SK-N-SH (cell line): ENCODE measurements around the gene HIPK4. TPM values are rescaled to one million over a fixed set of nuclear protein-coding genes. Genes with fewer than 3 reads are reported as not detected.

Source experiments
- CTCF ChIA-PET: fragments of 300-600, 350-600 bp; formaldehyde crosslinking; extraction: SDS; loops from one replicate; lab custom pipeline; 2021; lab: Yijun Ruan, JAX
- POLR2A ChIA-PET: fragments of 350-600 bp; sonication (Branson Sonifier 250); formaldehyde crosslinking; extraction: SDS; loops from one replicate; lab custom pipeline; 2020; ENCODE audit warnings: antibody characterized with exemption, inconsistent platforms; lab: Yijun Ruan, JAX
- DNase-seq: peaks from one replicate; pipeline ENCODE4 v3.0.0; 2012
- H2AFZ ChIP-seq: fragments of 200-600 bp; sonication (generic); 2 replicates; pipeline ENCODE4 v1.8.1; 2016; ENCODE audit warnings: antibody characterized with exemption, mild to moderate bottlenecking, low read depth
- H3F3A ChIP-seq: fragments of 200-600 bp; sonication (generic); replicated peaks from 2 replicates; pipeline ENCODE3; 2016; ENCODE audit warnings: antibody characterized with exemption, mild to moderate bottlenecking; ENCODE audit not compliant: insufficient read depth
- H3K27ac ChIP-seq, 2 experiments: fragments of 200-500 bp in 1 of 2; fragments of 200-600 bp in 1 of 2; sonication (Bioruptor generic) in 1 of 2; sonication (generic), shearing (Covaris generic) in 1 of 2; 2 replicates each; pipeline versions ENCODE4 v1.5.1 to v1.6.1; 2014 to 2016; ENCODE audit warnings: low read depth in 2 of 2, inconsistent platforms in 1 of 2, low read length in 1 of 2, mild to moderate bottlenecking in 1 of 2, mixed read lengths in 1 of 2
- H3K27me3 ChIP-seq: fragments of 200-600 bp; sonication (generic), shearing (Covaris generic); 2 replicates; pipeline ENCODE4 v1.6.1; 2016; ENCODE audit warnings: mixed run types; ENCODE audit not compliant: insufficient read depth
- H3K36me3 ChIP-seq, 2 experiments: fragments of 200-500 bp in 1 of 2; fragments of 200-600 bp in 1 of 2; sonication (Bioruptor generic) in 1 of 2; sonication (generic) in 1 of 2; replicated peaks in 1 of 2; 2 replicates each; pipeline versions ENCODE3 to v1.5.1; 2014 to 2016; ENCODE audit warnings: low read length in 1 of 2, mild to moderate bottlenecking in 1 of 2; ENCODE audit not compliant: insufficient read depth in 2 of 2, control insufficient read depth in 1 of 2
- H3K4me1 ChIP-seq, 2 experiments: fragments of 200-500 bp in 1 of 2; fragments of 200-600 bp in 1 of 2; sonication (Bioruptor generic) in 1 of 2; sonication (generic), shearing (Covaris generic) in 1 of 2; 2 replicates each; pipeline versions ENCODE4 v1.5.1 to v1.6.1; 2014 to 2016; ENCODE audit warnings: low read depth in 1 of 2, low read length in 1 of 2, mixed run types in 1 of 2; ENCODE audit not compliant: insufficient read depth in 2 of 2, control insufficient read depth in 1 of 2
- H3K4me2 ChIP-seq: fragments of 200-600 bp; sonication (generic), shearing (Covaris generic); 2 replicates; pipeline ENCODE4 v1.6.1; 2017; ENCODE audit warnings: mixed run types
- H3K4me3 ChIP-seq, 2 experiments: fragments of 200-500 bp in 1 of 2; fragments of 200-600 bp in 1 of 2; sonication (Bioruptor generic) in 1 of 2; sonication (generic), shearing (Covaris generic) in 1 of 2; 2 replicates each; pipeline versions ENCODE4 v1.5.1 to v1.8.1; 2014 to 2016; ENCODE audit warnings: low read depth in 2 of 2, inconsistent platforms in 1 of 2, low read length in 1 of 2, mild to moderate bottlenecking in 1 of 2, mixed read lengths in 1 of 2, moderate library complexity in 1 of 2
- H3K79me2 ChIP-seq: fragments of 200-600 bp; sonication (generic); 2 replicates; pipeline ENCODE4 v1.8.1; 2017; ENCODE audit warnings: mild to moderate bottlenecking; ENCODE audit not compliant: insufficient read depth
- H3K9ac ChIP-seq: fragments of 200-600 bp; sonication (generic); 2 replicates; pipeline ENCODE4 v1.6.1; 2017; ENCODE audit warnings: mixed run types
- H3K9me2 ChIP-seq: fragments of 200-600 bp; sonication (generic); 2 replicates; pipeline ENCODE4 v1.6.1; 2017; ENCODE audit warnings: mixed run types
- H3K9me3 ChIP-seq: fragments of 200-600 bp; sonication (generic); 2 replicates; pipeline ENCODE4 v1.6.1; 2017; ENCODE audit warnings: mixed run types, mild to moderate bottlenecking, moderate library complexity
- H4K20me1 ChIP-seq: fragments of 200-600 bp; sonication (generic); 2 replicates; pipeline ENCODE4 v1.6.1; 2017; ENCODE audit warnings: mild to moderate bottlenecking, mixed run types; ENCODE audit not compliant: insufficient read depth
- CHD2 ChIP-seq: fragments of 150-350 bp; IDR thresholded peaks from 2 replicates; pipeline ENCODE4 v1.6.1; 2018; ENCODE audit warnings: low read length; ENCODE audit not compliant: partially characterized antibody
- GABPA ChIP-seq: IDR thresholded peaks from 2 replicates; pipeline ENCODE4 v1.4.0; 2012; ENCODE audit warnings: low read depth, mild to moderate bottlenecking
- GATA2 ChIP-seq: sonication (generic); formaldehyde crosslinking; IDR thresholded peaks from 2 replicates; pipeline ENCODE4 v1.5.0; 2020; ENCODE audit warnings: mild to moderate bottlenecking, missing genetic modification reagents
- JUND ChIP-seq: IDR thresholded peaks from 2 replicates; pipeline ENCODE4 v1.4.0; 2012
- NRF1 ChIP-seq: IDR thresholded peaks from 2 replicates; pipeline ENCODE4 v1.6.1; 2012; ENCODE audit warnings: low read depth, mild to moderate bottlenecking, low read length
- RAD21 ChIP-seq: IDR thresholded peaks from 2 replicates; pipeline ENCODE4 v1.6.1; 2012; ENCODE audit warnings: mild to moderate bottlenecking, low read length
- SIN3A ChIP-seq: IDR thresholded peaks from 2 replicates; pipeline ENCODE4 v1.6.1; 2012; ENCODE audit warnings: low read depth, mild to moderate bottlenecking, low read length, moderate library complexity, borderline replicate concordance
- SMC3 ChIP-seq: IDR thresholded peaks from 2 replicates; pipeline ENCODE4 v1.6.1; 2012; ENCODE audit warnings: low read depth, low read length, improper control_type of control experiment
- TCF12 ChIP-seq: IDR thresholded peaks from 2 replicates; pipeline ENCODE4 v1.4.0; 2012
- WGBS: methylation state at CpG from one replicate; pipeline ENCODE4 v1.1.6; 2017; ENCODE audit warnings: low lambda C conversion rate; 5-methylcytosine and 5-hydroxymethylcytosine counted together
- polyA plus RNA-seq, 3 experiments: library from polyadenylated mRNA; depleted of rRNA; stranded (reverse); fragments of >200 nt; gene quantifications; 2 replicates each; pipeline ENCODE4 v1.2.3, GENCODE V29; 2012
- TF ChIP-seq, protein P1 (sequence below): fragments of 150-350 bp; IDR thresholded peaks from 2 replicates; pipeline ENCODE4 v1.6.1; 2017; ENCODE audit warnings: antibody characterized with exemption, low read length, low read depth, borderline replicate concordance
- TF ChIP-seq, protein P2 (sequence below): IDR thresholded peaks from 2 replicates; pipeline ENCODE4 v1.4.0; 2012; ENCODE audit warnings: low read depth, borderline replicate concordance

The HIPK4 gene
- polyA plus RNA-seq, 1 of the 3 experiments (the other 2 are of a cell fraction), result 0.23 TPM

DNA sequence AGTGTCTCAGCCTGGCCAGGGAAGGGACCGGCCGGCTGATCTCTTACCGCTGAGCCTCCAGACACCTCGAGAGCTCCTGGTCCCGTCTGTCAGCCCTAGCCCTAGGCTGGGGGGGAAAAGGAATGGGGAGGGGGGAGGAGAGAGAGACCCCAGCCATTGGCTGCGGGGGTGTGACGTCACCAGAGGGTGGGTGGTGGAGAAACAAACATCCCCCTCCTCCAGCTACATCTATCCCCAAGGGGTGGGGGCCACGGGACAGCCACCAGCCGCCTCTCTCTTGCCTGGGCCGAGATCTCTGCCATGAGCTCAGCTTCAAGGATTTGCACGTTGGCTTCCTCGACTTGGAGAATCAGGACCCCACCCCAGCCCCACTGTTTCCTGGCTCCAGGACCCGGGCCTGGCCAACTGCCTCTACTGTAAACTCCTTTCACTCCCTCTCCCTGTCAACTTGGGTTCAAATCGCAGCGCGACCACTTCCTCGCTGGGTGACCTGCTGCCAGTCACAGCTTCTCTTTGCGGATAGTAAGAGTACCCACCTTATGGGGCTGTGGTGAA lies 23.4 kb upstream of the HIPK4 start, which contains the start of gene PRX:
PRX (minus strand) TSS at position 88 of the 555 bp plus-strand sequence. CDS start 5,446 bp downstream, outside the sequence.
- TF ChIP-seq CHD2 (no peak), SMC3 (no peak), GABPA (no peak), GATA2 (CRISPR knock-in tag) (no peak), RAD21 (no peak), TCF12 (no peak)
- TF ChIP-seq, protein P1, sequence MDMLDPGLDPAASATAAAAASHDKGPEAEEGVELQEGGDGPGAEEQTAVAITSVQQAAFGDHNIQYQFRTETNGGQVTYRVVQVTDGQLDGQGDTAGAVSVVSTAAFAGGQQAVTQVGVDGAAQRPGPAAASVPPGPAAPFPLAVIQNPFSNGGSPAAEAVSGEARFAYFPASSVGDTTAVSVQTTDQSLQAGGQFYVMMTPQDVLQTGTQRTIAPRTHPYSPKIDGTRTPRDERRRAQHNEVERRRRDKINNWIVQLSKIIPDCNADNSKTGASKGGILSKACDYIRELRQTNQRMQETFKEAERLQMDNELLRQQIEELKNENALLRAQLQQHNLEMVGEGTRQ, result no peak

DNA sequence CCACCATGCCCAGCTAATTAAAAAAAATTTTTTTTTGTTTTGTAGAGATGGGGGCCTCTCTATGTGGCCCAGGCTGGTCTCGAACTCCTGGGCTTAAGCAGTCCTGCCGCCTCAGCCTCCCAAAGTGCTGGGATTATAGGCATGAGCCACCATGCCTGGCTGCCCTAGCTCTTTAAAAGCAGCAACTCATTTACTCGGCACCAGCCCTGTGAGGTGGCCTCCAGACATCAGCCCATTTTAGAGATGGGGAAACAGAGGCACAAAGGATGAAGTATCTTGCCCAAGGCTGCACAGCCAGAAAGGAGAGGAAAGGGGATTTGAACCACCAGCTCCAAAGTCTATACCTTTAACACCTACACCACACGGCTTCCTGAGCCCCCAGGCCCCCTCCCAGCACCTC lies 22.9 kb upstream of the HIPK4 start:
- no peak overlapping the region for H2AFZ ChIP-seq
- CTCF ChIA-PET, result interaction anchor here (1.1 to 3.3 kb wide), 3 partner anchors 9 to 32 kb away, joined by 3 to 15 read pairs (median 8); partner anchors contain the start of gene SERTAD3
- WGBS, result 70% methylated on average over 3 of the region's 4 CpGs

More for the DNA sequence above, 23.4 kb upstream of the HIPK4 start, which contains the start of gene PRX:
- Histone ChIP-seq H3K9me2 (no peaks in the 10 kb centered on the region), H3K9ac (no peak within 1 kb of the TSS), H4K20me1 (no peaks in the 10 kb centered on the region), H2AFZ (no peak within 1 kb of the TSS), H3K4me3 (no peak within 1 kb of the TSS), H3F3A (peaks cover 9% of the 10 kb centered on the region), H3K4me2 (no peak within 1 kb of the TSS), H3K36me3 (no peaks in the 10 kb centered on the region), H3K4me1 (no peaks in the 10 kb centered on the region; a peak in 1 of 4 replicates), H3K27me3 (no peaks in the 10 kb centered on the region), H3K27ac (no peak within 1 kb of the TSS), H3K9me3 (no peaks in the 10 kb centered on the region), H3K79me2 (no peaks in the 10 kb centered on the region)
- POLR2A ChIA-PET, result interaction anchor here (0.6 to 0.7 kb wide), 2 partner anchors 9 to 65 kb away, joined by 3 read pairs; partner anchors contain the start of gene PLD3
- WGBS, result 74% methylated on average over 18 of the region's 18 CpGs
- DNase-seq, result peak; percentile 72
- CTCF ChIA-PET, result interaction anchor here (1.1 to 3.3 kb wide), 4 partner anchors 8 to 221 kb away, joined by 3 to 15 read pairs (median 6); partner anchors contain the start of gene SERTAD3

More for the DNA sequence above, 22.9 kb upstream of the HIPK4 start:
- H3K9me2 ChIP-seq, result no peaks in the 10 kb centered on the region
- no peaks in the 10 kb centered on the region for H3K36me3 ChIP-seq
- DNase-seq, result no peak
- H3K4me2 ChIP-seq, result no peak overlapping the region
- H3K4me3 ChIP-seq, result no peak overlapping the region
- TF ChIP-seq, protein P2, sequence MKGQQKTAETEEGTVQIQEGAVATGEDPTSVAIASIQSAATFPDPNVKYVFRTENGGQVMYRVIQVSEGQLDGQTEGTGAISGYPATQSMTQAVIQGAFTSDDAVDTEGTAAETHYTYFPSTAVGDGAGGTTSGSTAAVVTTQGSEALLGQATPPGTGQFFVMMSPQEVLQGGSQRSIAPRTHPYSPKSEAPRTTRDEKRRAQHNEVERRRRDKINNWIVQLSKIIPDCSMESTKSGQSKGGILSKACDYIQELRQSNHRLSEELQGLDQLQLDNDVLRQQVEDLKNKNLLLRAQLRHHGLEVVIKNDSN, result no peak
- no peak for TF ChIP-seq SIN3A
- TF ChIP-seq JUND, result no peak
- no peak for TF ChIP-seq NRF1
- TF ChIP-seq, all 33 proteins: peak for 0
- no peaks in the 10 kb centered on the region for H3K9me3 ChIP-seq
- no peaks in the 10 kb centered on the region for H3K27me3 ChIP-seq
- no peak overlapping the region for H3K27ac ChIP-seq
- H3F3A ChIP-seq, result peaks cover 9% of the 10 kb centered on the region
- no peaks in the 10 kb centered on the region; a peak in 1 of 4 replicates for H3K4me1 ChIP-seq
- POLR2A ChIA-PET, result no interaction called here
- no peaks in the 10 kb centered on the region for H3K79me2 ChIP-seq
- H3K9ac ChIP-seq, result no peak overlapping the region
- H4K20me1 ChIP-seq, result no peaks in the 10 kb centered on the region
